Measurements from ENCODE around the gene SLC44A4. TPM values are rescaled to one million over a fixed set of nuclear protein-coding genes. Genes with fewer than 3 reads are reported as not detected.

SLC44A4 gene
- total and polyA plus RNA-seq, 9 of the 15 experiments (the other 6 are each of a cell fraction or from before 2014, with no cell fraction given) = 7.9 to 18.6 (median 11.2) TPM

- peaks cover 31 to 43% of the 10 kb centered on the region in 2 experiments; a peak in 4 of 5 replicates for H3K4me1 ChIP-seq (replicated peaks in 1 of 2; ENCODE audit: control insufficient read depth in 2 of 2, insufficient read depth in 2 of 2, low read length in 2 of 2)
- H3K27me3 ChIP-seq (ENCODE audit: control insufficient read depth in 2 of 2, insufficient read depth in 2 of 2, low read length in 2 of 2) = no peaks in the 10 kb centered on the region
- no TSS peak for BruUV-seq (replicated peaks)
- no peaks in the 10 kb centered on the region for H3K9me3 ChIP-seq (replicated peaks; ENCODE audit: control insufficient read depth, insufficient read depth, low read depth, low read length)
- peak overlapping the region; percentile 95 for H2AFZ ChIP-seq (ENCODE audit: low read depth, low read length)
- peaks cover 49% of the 10 kb centered on the region for H3K79me2 ChIP-seq (ENCODE audit: control insufficient read depth, insufficient read depth, low read length)
- H3K9me1 ChIP-seq (ENCODE audit: control insufficient read depth, insufficient read depth, low read length) = no peaks in the 10 kb centered on the region
- peaks cover 36% of the 10 kb centered on the region; the same call in 2 of the 3 replicates for H3K36me3 ChIP-seq (ENCODE audit: control insufficient read depth, insufficient read depth, low read length)
- no peak for FAIRE-seq
- ChIA-PET CTCF (ENCODE audit: low intra/inter-chr PET ratio) (no interaction called here), POLR2A (interaction anchor here (0.6 to 2.4 kb wide), 14 partner anchors 9 to 234 kb away, joined by 3 to 10 read pairs (median 5); partner anchors contain the start of genes DXO, GPANK1, HSPA1B and NEU1)
- peak overlapping the region; percentile 84 for H3K27ac ChIP-seq (ENCODE audit: extremely low read depth, low read depth, low read length)
- H3K9ac ChIP-seq (ENCODE audit: insufficient read depth in 1 of 2, low read depth in 2 of 2, low read length in 2 of 2) = peak overlapping the region; percentile 91 to 99; a peak in 3 of 4 replicates
- in situ Hi-C loops (cut with MboI) = no loop called here
- peak; percentile 47 for ATAC-seq
- peak in 2 of 4 experiments; percentile 51 to 71 for DNase-seq (ENCODE audit: extremely low read depth in 1 of 4, low spot score in 3 of 4)
- peak overlapping the region; percentile 97 for H3K4me2 ChIP-seq (ENCODE audit: insufficient read depth, low read length)
- H3K4me3 ChIP-seq = peak overlapping the region; percentile 68
- 9% methylated on average over 8 of the region's 8 CpGs for WGBS (ENCODE audit: insufficient coverage, low coverage, missing lambda C conversion rate)
- H4K20me1 ChIP-seq (replicated peaks; ENCODE audit: control insufficient read depth, insufficient read depth, low read length) = peaks cover 3% of the 10 kb centered on the region; the same call in 1 of the 2 replicates
- intact Hi-C loops (cut with micrococcal nuclease) = no loop called here
- TF ChIP-seq MNT (conservative IDR thresholded peaks at IDR 0.05) (peak in 1 of 2 experiments; percentile 10; a peak in 2 of 4 replicates), TAF15 (IDR thresholded peaks at IDR 0.05; ENCODE audit: low read depth, low read length) (no peak), GABPB2 (CRISPR knock-in tag; conservative IDR thresholded peaks at IDR 0.05) (no peak), ZNF551 (CRISPR knock-in tag; IDR thresholded peaks at IDR 0.05) (no peak), CHD2 (IDR thresholded peaks at IDR 0.05; ENCODE audit: low read depth, low read length) (no peak), ZC3H4 (CRISPR knock-in tag; IDR thresholded peaks at IDR 0.05; ENCODE audit: borderline replicate concordance) (no peak), SIN3A (IDR thresholded peaks at IDR 0.05; ENCODE audit: borderline replicate concordance in 2 of 2, control insufficient read depth in 1 of 2, low read depth in 2 of 2, low read length in 2 of 2) (peak in 1 of 2 experiments; percentile 63; a peak in 2 of 4 replicates), SETDB1 (IDR thresholded peaks at IDR 0.05; ENCODE audit: low read length) (no peak), ZBTB26 (CRISPR knock-in tag; IDR thresholded peaks at IDR 0.05) (no peak), CREB3 (tag; conservative IDR thresholded peaks at IDR 0.05; ENCODE audit: low read depth) (no peak), HMGN3 (IDR thresholded peaks at IDR 0.05; ENCODE audit: borderline replicate concordance, extremely low read depth, insufficient read length, low read depth, low read length) (no peak), ZSCAN29 (IDR thresholded peaks at IDR 0.05) (no peak), GTF2F1 (IDR thresholded peaks at IDR 0.05; ENCODE audit: low read depth, low read length) (no peak), ZNF639 (CRISPR knock-in tag; conservative IDR thresholded peaks at IDR 0.05 in 1 of 2, IDR thresholded peaks at IDR 0.05 in 1 of 2) (no peak), ZNF766 (CRISPR knock-in tag; conservative IDR thresholded peaks at IDR 0.05) (peak; percentile 81)
These were observed 19.7 kb upstream of the SLC44A4 start for GRCh38 chr6:31898383-31899011.
